Neuron (in vitro differentiated cells): ENCODE results near the gene LRRC8D.
"Not testable (repeated sequence)": the region's sequence is repeated elsewhere in the genome, so short reads cannot be mapped to it uniquely, and the experiment has no call there.

Experiments used
- H2AFZ ChIP-seq: one replicate; pipeline ENCODE4 v1.6.1; 2013; ENCODE audit warnings: low read depth, mild to moderate bottlenecking, inconsistent platforms, low read length, moderate library complexity
- H3K27me3 ChIP-seq: one replicate; pipeline ENCODE4 v1.6.1; 2013; ENCODE audit warnings: low read length; ENCODE audit not compliant: insufficient read depth
- H3K36me3 ChIP-seq: one replicate; pipeline ENCODE4 v1.6.1; 2013; ENCODE audit warnings: low read length; ENCODE audit not compliant: insufficient read depth
- H3K4me1 ChIP-seq: one replicate; pipeline ENCODE4 v1.6.1; 2013; ENCODE audit warnings: low read length; ENCODE audit not compliant: insufficient read depth
- H3K4me3 ChIP-seq: 2 replicates; pipeline ENCODE4 v1.5.1; 2013; ENCODE audit warnings: mild to moderate bottlenecking, low read length, moderate library complexity
- H3K9me3 ChIP-seq: one replicate; pipeline ENCODE4 v1.6.1; 2013; ENCODE audit warnings: low read length

The LRRC8D gene

DNA sequence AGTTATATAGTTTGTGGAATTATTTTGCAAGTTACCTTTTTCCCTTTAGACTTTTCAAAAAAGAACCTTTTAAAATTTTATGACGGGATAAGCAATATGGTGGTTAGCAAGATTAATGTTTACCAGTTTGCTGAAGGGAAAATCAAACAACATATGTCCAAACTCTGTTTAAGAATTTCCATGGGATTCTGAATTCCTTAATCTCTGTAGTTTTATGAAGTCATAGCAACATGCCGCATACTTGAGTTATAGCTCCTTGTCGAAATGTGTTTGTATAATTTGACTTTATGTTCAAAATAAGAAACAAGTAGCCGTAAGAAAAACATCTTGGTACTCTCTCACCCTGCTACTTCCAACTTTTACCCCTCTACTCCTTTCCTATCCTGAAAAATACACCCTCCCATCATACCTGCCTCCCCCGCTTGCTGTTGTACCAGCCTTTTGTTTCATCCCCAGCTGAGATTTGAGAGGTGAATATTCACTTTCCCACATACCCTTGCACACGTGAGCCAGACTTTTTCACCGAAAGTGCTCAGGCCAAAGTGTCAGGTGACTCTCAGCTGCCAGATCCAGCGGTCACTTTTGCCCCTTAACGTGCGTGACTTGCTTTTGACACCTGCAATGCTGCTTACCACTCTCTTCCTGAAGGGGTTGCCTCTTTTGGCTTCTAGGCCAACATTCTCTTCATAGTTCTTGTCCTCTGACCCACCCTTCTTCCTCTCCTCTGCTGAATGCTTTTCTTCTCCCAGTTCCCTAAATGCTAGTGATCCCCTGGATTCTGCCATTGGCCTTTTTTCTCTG, 90.6 kb downstream of the LRRC8D start:
- Histone ChIP-seq H3K36me3 (peaks cover 5% of the 10 kb centered on the region), H3K9me3 (no peaks in the 10 kb centered on the region), H3K27me3 (no peaks in the 10 kb centered on the region), H3K4me3 (no peak overlapping the region), H3K4me1 (peaks cover 32% of the 10 kb centered on the region), H2AFZ (no peak overlapping the region)

DNA sequence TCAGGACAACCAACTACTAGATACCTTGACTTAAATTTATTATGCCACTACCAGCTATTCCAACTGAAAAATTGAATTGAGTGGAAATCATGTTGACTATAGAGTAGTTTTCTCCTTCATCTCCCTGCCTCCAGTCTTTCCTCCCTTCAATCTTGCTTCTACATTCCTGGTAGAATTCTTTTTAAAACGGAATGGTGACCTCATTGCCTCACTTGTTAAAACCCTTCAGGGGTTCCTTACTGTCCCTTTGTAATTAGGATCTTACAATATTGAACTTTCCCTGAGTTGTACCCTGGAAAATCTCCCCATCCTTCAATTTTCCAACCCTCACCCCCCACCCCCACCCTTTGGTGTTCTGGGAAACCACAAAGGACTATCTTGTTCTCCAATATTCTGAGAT, 91.2 kb downstream of the LRRC8D start:
- Histone ChIP-seq H3K27me3 (no peaks in the 10 kb centered on the region), H3K4me3 (no peak overlapping the region), H3K4me1 (peaks cover 25% of the 10 kb centered on the region), H2AFZ (no peak overlapping the region), H3K9me3 (no peaks in the 10 kb centered on the region), H3K36me3 (peaks cover 5% of the 10 kb centered on the region)

DNA sequence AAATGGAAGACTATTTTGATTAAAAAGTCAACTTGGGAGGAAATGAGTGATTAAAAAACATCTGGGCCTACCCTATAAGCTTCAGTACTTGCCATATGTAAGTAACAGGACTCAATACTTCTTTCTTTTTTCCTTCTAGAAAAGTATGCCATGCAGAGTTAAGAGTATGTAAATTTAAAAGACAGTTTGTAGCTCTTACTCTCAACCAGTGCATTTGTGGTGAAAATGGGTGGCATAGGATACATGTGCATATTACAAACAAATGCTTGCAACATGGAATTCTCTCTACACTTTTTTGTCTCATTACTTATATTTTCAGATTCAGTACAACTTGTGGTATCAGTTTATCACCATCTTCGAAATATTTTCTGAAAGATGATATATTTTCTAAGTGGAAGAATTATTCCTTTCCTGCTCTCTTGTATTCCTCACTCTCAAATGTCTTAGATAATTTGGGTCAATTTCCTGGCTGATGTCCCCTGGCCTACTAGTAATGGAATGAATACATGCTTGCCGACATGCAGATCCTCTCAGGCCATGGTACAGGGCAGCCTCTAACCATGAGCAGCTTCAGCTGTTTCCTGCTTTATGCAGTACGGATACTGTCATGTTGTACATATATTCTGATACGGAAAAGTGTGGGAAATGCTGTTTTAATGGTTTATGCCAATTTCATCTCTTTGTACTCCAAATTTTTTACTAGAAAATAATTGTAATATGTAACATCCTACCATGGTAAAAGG, 92.7 kb downstream of the LRRC8D start:
- peaks cover 1% of the 10 kb centered on the region for H3K36me3 ChIP-seq
- H3K9me3 ChIP-seq, result no peaks in the 10 kb centered on the region

DNA sequence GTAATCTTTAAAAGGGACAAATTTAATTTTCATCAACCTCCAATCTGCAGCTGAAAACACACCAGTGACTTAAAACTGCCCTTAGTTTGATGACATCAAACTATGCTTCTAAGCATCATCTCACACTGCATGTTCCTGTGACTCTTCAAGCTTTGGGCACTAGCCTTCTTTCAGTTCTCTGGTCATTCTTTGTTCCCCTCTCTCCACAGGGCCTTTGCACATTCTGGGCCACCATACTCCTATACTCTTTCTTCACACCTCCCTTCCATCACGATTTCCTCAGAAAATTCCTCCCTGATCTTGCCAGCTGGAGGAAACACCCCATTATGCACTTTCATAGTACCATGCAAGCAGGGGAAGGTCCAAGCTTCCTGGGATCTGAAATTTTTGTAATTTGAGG, 96.5 kb downstream of the LRRC8D start:
- H3K4me1 ChIP-seq, result no peaks in the 10 kb centered on the region
- H3K9me3 ChIP-seq, result no peaks in the 10 kb centered on the region
- H3K36me3 ChIP-seq, result peaks cover 3% of the 10 kb centered on the region
- no peak overlapping the region for H2AFZ ChIP-seq
- no peaks in the 10 kb centered on the region for H3K27me3 ChIP-seq
- H3K4me3 ChIP-seq, result no peak overlapping the region

More for the DNA sequence above, 92.7 kb downstream of the LRRC8D start:
- Histone ChIP-seq H3K4me1 (peaks cover 21% of the 10 kb centered on the region), H3K4me3 (no peak overlapping the region), H3K27me3 (no peaks in the 10 kb centered on the region), H2AFZ (no peak overlapping the region)

DNA sequence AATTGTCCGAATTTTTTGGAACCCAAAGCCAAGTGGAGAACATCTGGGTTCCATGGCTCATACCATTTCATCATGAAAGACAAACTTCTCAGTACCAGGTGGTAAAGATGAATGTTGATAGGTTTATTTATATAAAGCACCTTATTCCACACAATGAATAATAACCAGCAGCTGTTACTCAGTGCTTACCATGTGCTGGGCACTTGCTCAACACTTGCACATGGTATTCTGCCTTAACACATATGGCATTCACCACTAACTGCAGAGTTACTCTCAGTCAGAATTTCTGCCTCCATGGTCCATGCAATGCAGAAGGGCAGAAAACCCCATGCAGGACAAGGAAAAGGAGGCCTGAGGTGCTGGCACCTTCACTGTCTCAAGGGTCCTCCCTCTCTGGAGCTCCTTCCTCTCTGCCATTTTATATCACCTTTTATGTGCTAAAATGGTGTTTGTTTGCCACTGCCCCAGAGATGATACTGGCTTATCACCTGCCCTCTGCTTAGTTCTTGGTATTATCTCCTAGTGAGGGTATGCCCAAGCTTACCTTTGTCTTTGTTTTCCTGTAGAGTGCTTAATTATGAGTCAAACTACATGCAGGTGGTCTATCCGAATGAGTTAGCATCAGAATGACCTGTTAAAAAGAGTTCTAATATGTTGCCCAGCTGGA, 97.4 kb downstream of the LRRC8D start:
- no peaks in the 10 kb centered on the region for H3K27me3 ChIP-seq
- no peaks in the 10 kb centered on the region for H3K4me1 ChIP-seq
- H2AFZ ChIP-seq, result no peak overlapping the region
- peaks cover 2% of the 10 kb centered on the region for H3K9me3 ChIP-seq
- peaks cover 4% of the 10 kb centered on the region for H3K36me3 ChIP-seq
- H3K4me3 ChIP-seq, result no peak overlapping the region

DNA sequence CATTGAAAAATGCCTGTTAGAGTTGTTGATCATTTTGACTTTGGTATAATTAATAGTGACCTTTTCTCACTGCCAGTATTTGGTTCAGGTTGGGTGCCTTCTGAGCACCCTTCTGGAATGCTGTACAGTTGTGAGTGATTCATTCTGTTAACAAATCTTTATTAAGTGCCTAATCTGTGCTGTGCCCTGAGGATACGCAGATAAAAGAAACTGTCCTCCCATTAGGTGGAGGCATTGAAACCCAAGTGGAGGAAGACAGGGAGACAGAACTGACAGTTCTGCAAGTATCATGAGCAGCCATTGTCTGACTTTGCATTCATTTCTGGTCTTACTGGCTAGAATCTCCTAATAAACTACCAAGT, 97.9 kb downstream of the LRRC8D start:
- Histone ChIP-seq H3K36me3 (peaks cover 9% of the 10 kb centered on the region), H3K4me3 (no peak overlapping the region), H2AFZ (no peak overlapping the region), H3K9me3 (peaks cover 7% of the 10 kb centered on the region), H3K27me3 (no peaks in the 10 kb centered on the region), H3K4me1 (no peaks in the 10 kb centered on the region)

DNA sequence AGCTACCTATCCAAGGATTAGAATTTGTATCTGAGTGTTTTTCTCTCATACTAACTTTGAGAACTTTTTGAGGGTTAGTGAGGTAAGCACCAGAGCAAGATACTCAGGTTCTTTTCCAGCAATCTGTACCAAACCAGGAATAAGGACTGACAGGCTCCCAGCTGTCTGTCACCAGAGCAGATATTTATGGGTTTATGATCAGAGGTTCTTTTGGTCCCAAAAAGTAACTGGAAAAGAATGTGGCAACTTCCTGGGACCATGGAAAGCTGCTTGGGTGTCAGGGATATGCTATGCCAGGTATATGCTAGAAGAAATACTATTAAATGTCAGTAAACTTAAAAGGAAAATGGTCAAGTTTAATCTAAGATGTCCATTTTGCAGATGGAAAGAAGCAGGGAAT, 98.3 kb downstream of the LRRC8D start:
- H3K4me3 ChIP-seq, result no peak overlapping the region
- no peaks in the 10 kb centered on the region for H3K27me3 ChIP-seq
- H2AFZ ChIP-seq, result no peak overlapping the region

DNA sequence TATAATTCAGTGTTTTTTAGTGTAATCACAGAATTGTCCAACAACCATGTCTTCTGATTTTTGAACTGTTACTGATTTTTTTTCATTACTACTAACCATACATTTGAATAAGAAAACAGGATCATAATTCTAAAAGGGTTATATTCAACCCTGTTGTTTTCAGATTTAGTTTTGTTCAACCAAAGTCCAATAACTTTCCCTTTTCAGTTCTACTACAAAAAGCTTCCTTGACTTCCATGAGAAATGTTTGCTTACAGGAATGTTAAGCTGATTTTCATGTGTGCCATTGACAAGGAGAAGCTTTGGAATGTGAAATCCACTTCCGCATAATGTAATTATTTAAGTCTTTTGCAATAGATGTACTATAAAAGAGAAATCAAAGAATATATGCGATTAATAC, 102.1 kb downstream of the LRRC8D start:
- H3K36me3 ChIP-seq, result peaks cover 29% of the 10 kb centered on the region
- H3K4me3 ChIP-seq, result no peak overlapping the region
- no peak overlapping the region for H2AFZ ChIP-seq
- peaks cover 18% of the 10 kb centered on the region for H3K9me3 ChIP-seq
- H3K27me3 ChIP-seq, result no peaks in the 10 kb centered on the region
- no peaks in the 10 kb centered on the region for H3K4me1 ChIP-seq

More for the DNA sequence above, 98.3 kb downstream of the LRRC8D start:
- Histone ChIP-seq H3K36me3 (peaks cover 12% of the 10 kb centered on the region), H3K4me1 (no peaks in the 10 kb centered on the region), H3K9me3 (peaks cover 8% of the 10 kb centered on the region)

DNA sequence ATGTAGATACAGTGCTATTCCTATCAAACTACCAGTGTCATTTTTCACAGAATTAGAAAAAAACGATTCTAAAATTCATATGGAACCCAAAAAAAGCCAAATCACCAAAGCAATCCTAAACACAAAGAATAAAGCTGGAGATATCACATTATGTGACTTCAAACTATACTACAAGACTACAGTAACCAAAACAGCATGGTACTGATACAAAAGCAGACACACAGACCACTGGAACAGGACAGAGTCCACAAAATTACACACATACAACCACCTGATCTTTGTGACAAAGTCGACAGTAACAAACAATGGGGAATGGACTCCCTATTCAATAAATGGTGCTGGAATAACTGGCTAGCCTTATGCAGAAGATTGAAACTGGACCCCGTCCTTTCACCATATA, 102.7 kb downstream of the LRRC8D start:
- H2AFZ ChIP-seq, result no peak overlapping the region
- H3K36me3 ChIP-seq, result peaks cover 30% of the 10 kb centered on the region
- peaks cover 18% of the 10 kb centered on the region for H3K9me3 ChIP-seq
- H3K27me3 ChIP-seq, result no peaks in the 10 kb centered on the region
- no peak overlapping the region for H3K4me3 ChIP-seq
- H3K4me1 ChIP-seq, result no peaks in the 10 kb centered on the region

DNA sequence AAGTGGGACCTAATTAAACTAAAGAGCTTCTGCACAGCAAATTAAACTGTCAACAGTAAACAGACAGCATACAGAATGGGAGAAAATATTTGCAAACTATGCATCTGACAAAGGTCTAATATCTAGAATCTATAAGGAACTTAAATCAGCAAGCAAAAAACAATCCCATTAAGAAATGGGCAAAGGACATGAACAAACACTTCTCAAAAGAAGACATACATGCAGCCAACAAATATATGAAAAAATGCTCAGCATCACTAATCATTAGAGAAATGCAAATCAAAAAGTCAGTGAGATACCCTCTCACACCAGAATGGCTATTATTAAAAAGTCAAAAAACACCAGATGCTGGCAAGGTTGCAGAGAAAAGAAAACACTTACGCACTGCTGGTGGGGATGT, 103.2 kb downstream of the LRRC8D start:
- peaks cover 35% of the 10 kb centered on the region for H3K36me3 ChIP-seq
- H3K4me3 ChIP-seq, H3K27me3 ChIP-seq: not testable (repeated sequence)

DNA sequence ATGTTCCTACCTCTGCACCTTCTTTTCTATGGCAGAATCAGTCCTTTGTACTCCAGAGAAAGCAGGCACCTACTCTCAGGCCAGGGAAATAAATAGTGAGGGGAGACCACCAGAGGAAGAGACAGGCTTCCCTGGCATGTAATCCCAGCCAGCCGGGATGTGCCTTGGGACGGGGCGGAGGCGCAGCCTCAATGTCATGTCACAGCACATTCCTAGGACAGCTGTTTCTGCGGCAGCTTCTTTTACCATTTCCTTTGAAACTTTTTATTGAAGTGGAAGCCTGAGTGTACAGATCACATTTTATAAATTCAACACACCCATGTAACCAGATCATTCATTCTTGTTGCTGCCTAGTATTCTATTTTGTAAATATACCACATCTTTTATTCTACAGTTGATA, 106.2 kb downstream of the LRRC8D start:
- Histone ChIP-seq H3K9me3 (peaks cover 18% of the 10 kb centered on the region), H3K4me1 (no peaks in the 10 kb centered on the region), H3K36me3 (peaks cover 36% of the 10 kb centered on the region), H3K27me3 (no peaks in the 10 kb centered on the region), H3K4me3 (no peak overlapping the region), H2AFZ (no peak overlapping the region)

More for the DNA sequence above, 103.2 kb downstream of the LRRC8D start:
- not testable (repeated sequence) for H2AFZ ChIP-seq, H3K4me1 ChIP-seq
- peaks cover 18% of the 10 kb centered on the region for H3K9me3 ChIP-seq

DNA sequence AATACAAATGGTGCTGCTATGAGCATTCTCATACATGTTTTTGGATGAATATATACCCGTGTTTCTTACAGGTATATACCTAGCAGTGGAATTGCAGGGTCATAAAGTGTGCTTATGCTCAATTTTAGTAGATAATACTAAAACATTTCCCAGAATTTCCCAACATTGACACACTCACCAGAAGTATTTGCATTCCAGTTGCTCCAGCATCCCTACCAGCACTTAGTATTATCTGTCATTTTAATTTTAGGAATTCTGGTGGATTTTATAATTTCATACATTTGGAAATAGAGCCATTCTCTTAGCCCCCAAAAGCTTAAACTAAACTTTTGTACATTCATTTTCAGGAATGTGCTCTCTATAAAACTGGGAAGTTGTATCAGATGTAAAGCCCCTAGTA, 106.6 kb downstream of the LRRC8D start:
- no peaks in the 10 kb centered on the region for H3K4me1 ChIP-seq
- peaks cover 40% of the 10 kb centered on the region for H3K36me3 ChIP-seq
- no peak overlapping the region for H3K4me3 ChIP-seq
- peaks cover 18% of the 10 kb centered on the region for H3K9me3 ChIP-seq
- H3K27me3 ChIP-seq, result no peaks in the 10 kb centered on the region
- H2AFZ ChIP-seq, result no peak overlapping the region

DNA sequence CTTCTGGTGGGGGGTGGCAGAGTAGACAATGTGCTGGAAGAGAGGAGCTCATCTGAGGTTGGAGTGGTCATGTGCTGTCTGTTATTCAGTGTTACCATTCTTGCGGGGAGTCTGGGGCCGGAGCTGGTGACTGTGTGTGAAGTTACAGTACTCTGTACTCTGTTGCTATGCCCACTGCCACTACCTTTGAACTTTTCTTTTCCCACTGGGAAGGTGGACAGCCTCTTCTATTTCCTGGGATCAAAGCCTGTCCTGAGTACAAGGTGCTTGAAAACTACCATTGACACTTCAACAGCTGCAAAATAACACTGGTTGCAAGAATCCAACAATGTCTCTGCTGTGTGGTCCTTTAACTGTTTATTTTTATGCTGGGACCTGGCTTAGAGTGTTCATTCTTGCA, 107.7 kb downstream of the LRRC8D start:
- peaks cover 47% of the 10 kb centered on the region for H3K36me3 ChIP-seq
- H2AFZ ChIP-seq, result no peak overlapping the region
- H3K27me3 ChIP-seq, result no peaks in the 10 kb centered on the region
- peaks cover 13% of the 10 kb centered on the region for H3K9me3 ChIP-seq
- no peaks in the 10 kb centered on the region for H3K4me1 ChIP-seq
- H3K4me3 ChIP-seq, result no peak overlapping the region
